GM23338 (cell line): ENCODE measurements around the gene CD1D.
"Not testable (repeated sequence)": the region's sequence is repeated elsewhere in the genome, so short reads cannot be mapped to it uniquely, and the experiment has no call there.

Source experiments
- CTCF ChIP-seq, 2 experiments: fragments of 200-600 bp in 1 of 2; sonication (generic) in 1 of 2; conservative IDR thresholded peaks; 2 replicates each; pipeline versions ENCODE4 v1.5.1 to v1.6.1; 2016 to 2017; ENCODE audit warnings: antibody characterized with exemption in 2 of 2, low read depth in 2 of 2, mild to moderate bottlenecking in 2 of 2, moderate library complexity in 1 of 2
- JUNB ChIP-seq: IDR thresholded peaks from one replicate; pipeline ENCODE4 v1.6.1; 2016; ENCODE audit warnings: antibody characterized with exemption; ENCODE audit not compliant: unreplicated experiment
- POLR2AphosphoS5 ChIP-seq: IDR thresholded peaks from 2 replicates; pipeline ENCODE4 v1.6.1; 2016; ENCODE audit warnings: antibody characterized with exemption, low read depth

GRCh38 chr1:158175915-158176314, 4.8 kb upstream of the CD1D start:
- TF ChIP-seq CTCF (conservative IDR thresholded peaks at IDR 0.05; ENCODE audit: low read depth in 2 of 2); POLR2AphosphoS5; JUNB: not testable (repeated sequence)
